HCT116 (cell line): ENCODE data around the gene HIBADH. TPM values are rescaled to one million over a fixed set of nuclear protein-coding genes. Genes with fewer than 3 reads are reported as not detected.

Experiments
- ATAC-seq: fragments of 200-7000 bp; cut with Tn5 transposase; 2 replicates; pipeline ENCODE4 v1.9.1; 2020; ENCODE audit warnings: mild to moderate bottlenecking, moderate library complexity
- BruUV-seq: library from RNA; stranded (reverse); fragments of 400-500 nt; replicated peaks from 2 replicates; lab custom pipeline; 2021; lab: Mats Ljungman, UMichigan
- CTCF ChIA-PET: fragments of 300-600 bp; sonication (Branson Sonifier 250); formaldehyde crosslinking; loops from one replicate; lab custom pipeline; 2021; ENCODE audit warnings: antibody characterized with exemption; lab: Charles Lee
- POLR2A ChIA-PET: fragments of 300-600, 350-600 bp; sonication (Branson Sonifier 250); formaldehyde crosslinking; loops from one replicate; lab custom pipeline; 2021; ENCODE audit warnings: antibody characterized with exemption; lab: Charles Lee
- RAD21 ChIA-PET, 2 experiments: fragments of 300-600 bp; sonication (Branson Sonifier 250); formaldehyde crosslinking; loops; one replicate each; lab custom pipeline; 2023; ENCODE audit warnings: low total read pairs in 2 of 2; ENCODE audit not compliant: uncharacterized antibody in 2 of 2, unreplicated experiment in 2 of 2, low non-redundant PET in 1 of 2; lab: Charles Lee
- DNase-seq: peaks from one replicate; pipeline ENCODE4 v3.0.0-alpha.2; 2010; ENCODE audit warnings: low read depth, low spot score
- H2AFZ ChIP-seq: fragments of 200-600 bp; shearing (Covaris generic), sonication (generic); 2 replicates; pipeline ENCODE4 v1.6.1; 2017; ENCODE audit warnings: low read depth, mixed run types, mixed read lengths, antibody characterized with exemption, low read length; ENCODE audit not compliant: poor library complexity, severe bottlenecking
- H3K27ac ChIP-seq: 2 replicates; pipeline ENCODE4 v1.5.1; 2012; ENCODE audit warnings: low read depth, low read length
- H3K27me3 ChIP-seq: fragments of 200-600 bp; sonication (generic); 2 replicates; pipeline ENCODE4 v1.6.1; 2016; ENCODE audit warnings: mixed run types, low read length, mixed read lengths; ENCODE audit not compliant: insufficient read depth
- H3K36me3 ChIP-seq, 2 experiments: fragments of 200-500 bp in 1 of 2; fragments of 200-600 bp in 1 of 2; sonication (Bioruptor generic) in 1 of 2; sonication (generic) in 1 of 2; 2 replicates each; pipeline versions ENCODE4 v1.5.1 to v1.6.1; 2014 to 2016; ENCODE audit warnings: low read length in 2 of 2, inconsistent platforms in 1 of 2, mixed read lengths in 1 of 2, mixed run types in 1 of 2; ENCODE audit not compliant: insufficient read depth in 2 of 2, control insufficient read depth in 1 of 2
- H3K4me1 ChIP-seq, 2 experiments: fragments of 200-600 bp in 1 of 2; sonication (generic) in 1 of 2; 2 replicates each; pipeline versions ENCODE4 v1.5.1 to v1.6.1; 2012 to 2017; ENCODE audit warnings: low read length in 2 of 2, inconsistent platforms in 1 of 2, mild to moderate bottlenecking in 1 of 2, mixed read lengths in 1 of 2, mixed run types in 1 of 2, moderate library complexity in 1 of 2; ENCODE audit not compliant: insufficient read depth in 2 of 2, control insufficient read depth in 1 of 2
- H3K4me2 ChIP-seq: fragments of 200-600 bp; sonication (generic); 2 replicates; pipeline ENCODE4 v1.6.1; 2017; ENCODE audit warnings: mixed run types, low read length, mixed read lengths
- H3K4me3 ChIP-seq, 2 experiments: fragments of 200-600 bp in 1 of 2; sonication (generic) in 1 of 2; replicated peaks in 1 of 2; 2 replicates each; pipeline ENCODE4 v1.5.1; 2011 to 2016; ENCODE audit warnings: low read length in 2 of 2, control low read depth in 1 of 2, low read depth in 1 of 2, mild to moderate bottlenecking in 1 of 2, mixed read lengths in 1 of 2, mixed run types in 1 of 2
- H3K79me2 ChIP-seq: fragments of 200-600 bp; sonication (generic); 2 replicates; pipeline ENCODE4 v1.6.1; 2017; ENCODE audit warnings: mild to moderate bottlenecking, mixed run types, low read length, moderate library complexity, mixed read lengths; ENCODE audit not compliant: insufficient read depth
- H3K9ac ChIP-seq: fragments of 200-600 bp; sonication (generic); 2 replicates; pipeline ENCODE4 v1.6.1; 2016; ENCODE audit warnings: low read length, mixed read lengths
- H3K9me2 ChIP-seq: fragments of 200-600 bp; sonication (generic), shearing (Covaris generic); 2 replicates; pipeline ENCODE4 v1.6.1; 2017; ENCODE audit warnings: mixed run types, mild to moderate bottlenecking, moderate library complexity; ENCODE audit not compliant: insufficient read depth
- H3K9me3 ChIP-seq, 2 experiments: fragments of 200-500 bp in 1 of 2; fragments of 200-600 bp in 1 of 2; sonication (Bioruptor generic) in 1 of 2; sonication (generic) in 1 of 2; 2 replicates each; pipeline ENCODE4 v1.6.1; 2014 to 2017; ENCODE audit warnings: low read length in 2 of 2, mixed read lengths in 2 of 2, inconsistent platforms in 1 of 2, low read depth in 1 of 2, mild to moderate bottlenecking in 1 of 2, mixed run types in 1 of 2, moderate library complexity in 1 of 2; ENCODE audit not compliant: control insufficient read depth in 1 of 2, insufficient read depth in 1 of 2
- H4K20me1 ChIP-seq: fragments of 200-600 bp; sonication (generic), shearing (Covaris generic); 2 replicates; pipeline ENCODE4 v1.6.1; 2017; ENCODE audit warnings: mixed run types, mild to moderate bottlenecking, moderate library complexity; ENCODE audit not compliant: insufficient read depth
- CBX3 ChIP-seq: IDR thresholded peaks from 2 replicates; pipeline ENCODE4 v1.6.1; 2012; ENCODE audit warnings: low read depth
- EGR1 ChIP-seq: IDR thresholded peaks from 2 replicates; pipeline ENCODE4 v1.6.1; 2012; ENCODE audit warnings: low read depth
- EZH2 ChIP-seq: fragments of 200-600 bp; sonication (generic); IDR thresholded peaks from 2 replicates; pipeline ENCODE4 v1.6.1; 2017; ENCODE audit warnings: antibody characterized with exemption, mixed run types
- FOSL1 ChIP-seq: IDR thresholded peaks from 2 replicates; pipeline ENCODE4 v1.6.1; 2012; ENCODE audit warnings: low read depth
- MAX ChIP-seq: IDR thresholded peaks from 2 replicates; pipeline ENCODE4 v1.6.1; 2012
- POLR2AphosphoS5 ChIP-seq: IDR thresholded peaks from 2 replicates; pipeline ENCODE4 v1.6.1; 2011; ENCODE audit warnings: mild to moderate bottlenecking, low read depth, low read length, moderate library complexity
- RAD21 ChIP-seq: IDR thresholded peaks from 2 replicates; pipeline ENCODE4 v1.6.1; 2012; ENCODE audit warnings: low read depth, mild to moderate bottlenecking
- REST ChIP-seq: IDR thresholded peaks from 2 replicates; pipeline ENCODE4 v1.6.1; 2012; ENCODE audit warnings: low read depth
- SIN3A ChIP-seq: IDR thresholded peaks from 2 replicates; pipeline ENCODE4 v1.6.1; 2012; ENCODE audit warnings: low read depth
- YY1 ChIP-seq: IDR thresholded peaks from 2 replicates; pipeline ENCODE4 v1.6.1; 2011; ENCODE audit warnings: low read length, low read depth, moderate library complexity, mild to moderate bottlenecking; ENCODE audit not compliant: insufficient replicate concordance; ENCODE audit errors: extremely low read depth
- ZFX ChIP-seq: fragments of 450-650 bp; IDR thresholded peaks from 2 replicates; pipeline ENCODE4 v1.6.1; 2017
- intact Hi-C: fragments of 100-400 bp; cut with micrococcal nuclease; formaldehyde crosslinking; loops from 2 replicates; pipeline ENCODE4 v1.10.0; 2022
- total RNA-seq: library from RNA; stranded (reverse); gene quantifications from one replicate; pipeline ENCODE4 v1.2.1, GENCODE V29; 2021; ENCODE audit not compliant: unreplicated experiment

Gene HIBADH
- total RNA-seq, 1 experiment from 2014 or later = 32.4 TPM

- no peaks in the 10 kb centered on the region for H3K9me2 ChIP-seq
- RAD21 ChIA-PET = no interaction called here
- no peak overlapping the region for H3K4me3 ChIP-seq
- intact Hi-C loops = loop anchor here (10.0 kb wide), 1 partner anchor 400 kb away; no protein-coding TSS in a partner anchor
- TF ChIP-seq RAD21 = no peak
- TF ChIP-seq REST = no peak
- TF ChIP-seq FOSL1 = no peak
- no peak for TF ChIP-seq MAX
- TF ChIP-seq CBX3 = no peak
- no peak for TF ChIP-seq EGR1
- TF ChIP-seq SIN3A = no peak
- no peak for TF ChIP-seq EZH2
- TF ChIP-seq POLR2AphosphoS5 = no peak
- TF ChIP-seq ZFX = no peak
- TF ChIP-seq YY1 = no peak
- H3K9me3 ChIP-seq = no peaks in the 10 kb centered on the region
- ATAC-seq (no peak), DNase-seq (no peak)
- no peaks in the 10 kb centered on the region for H4K20me1 ChIP-seq
- H3K27ac ChIP-seq = no peak overlapping the region
- no peak overlapping the region for H3K4me2 ChIP-seq
- BruUV-seq = no TSS peak
- H3K36me3 ChIP-seq = no peaks in the 10 kb centered on the region
- no peaks in the 10 kb centered on the region for H3K27me3 ChIP-seq
- CTCF ChIA-PET = no interaction called here
- H2AFZ ChIP-seq = no peak overlapping the region
- POLR2A ChIA-PET = interaction anchor here (1.7 kb wide), 1 partner anchor 32 kb away, joined by 5 read pairs; the partner anchor contains the start of gene HIBADH
- no peak overlapping the region for H3K9ac ChIP-seq
- H3K4me1 ChIP-seq = peaks cover 6 to 13% of the 10 kb centered on the region in 2 experiments; a peak in 3 of 4 replicates
- H3K79me2 ChIP-seq = no peaks in the 10 kb centered on the region
Measured at GRCh38 chr7:27695096-27695495, 32.4 kb upstream of the HIBADH start.
